GM06990 (cell line): Measurements from ENCODE around the gene TRIM10.

Experiments used
- DNase-seq: peaks from one replicate; pipeline ENCODE4 v3.0.0-alpha.2; 2011; ENCODE audit not compliant: insufficient read length; ENCODE audit errors: extremely low read depth
- H3K27me3 ChIP-seq: replicated peaks from 2 replicates; pipeline ENCODE4 v1.6.0; 2011; ENCODE audit warnings: low read length; ENCODE audit not compliant: control insufficient read depth, insufficient read depth
- H3K36me3 ChIP-seq: 2 replicates; pipeline ENCODE4 v1.5.1; 2011; ENCODE audit warnings: low read length; ENCODE audit not compliant: control insufficient read depth, insufficient read depth
- H3K4me3 ChIP-seq: replicated peaks from 2 replicates; pipeline ENCODE4 v1.5.1; 2011; ENCODE audit warnings: low read depth, mild to moderate bottlenecking, control low read depth, low read length
- CTCF ChIP-seq: IDR thresholded peaks from 2 replicates; pipeline ENCODE4 v1.5.1; 2011; ENCODE audit warnings: low read length, control low read depth, mild to moderate bottlenecking, inconsistent platforms; ENCODE audit not compliant: insufficient read depth, poor library complexity, severe bottlenecking

The TRIM10 gene

GRCh38 chr6:30149858-30150550, 11.0 kb downstream of the TRIM10 start:
- TF ChIP-seq CTCF = no peak
- H3K27me3 ChIP-seq = no peaks in the 10 kb centered on the region
- H3K36me3 ChIP-seq = no peaks in the 10 kb centered on the region
- H3K4me3 ChIP-seq = no peak overlapping the region
- DNase-seq = no peak

GRCh38 chr6:30149234-30149633, 11.8 kb downstream of the TRIM10 start:
- DNase-seq = no peak
- no peaks in the 10 kb centered on the region; the same call in 1 of the 2 replicates for H3K27me3 ChIP-seq
- no peak for TF ChIP-seq CTCF
- no peak overlapping the region for H3K4me3 ChIP-seq
- H3K36me3 ChIP-seq = no peaks in the 10 kb centered on the region

GRCh38 chr6:30147096-30147495, 13.9 kb downstream of the TRIM10 start:
- TF ChIP-seq CTCF = no peak
- no peak for DNase-seq
- Histone ChIP-seq H3K4me3 (no peak overlapping the region), H3K27me3 (no peaks in the 10 kb centered on the region; the same call in 1 of the 2 replicates), H3K36me3 (no peaks in the 10 kb centered on the region)

- TF ChIP-seq CTCF = no peak
- Histone ChIP-seq H3K4me3 (no peak overlapping the region), H3K36me3 (no peaks in the 10 kb centered on the region), H3K27me3 (no peaks in the 10 kb centered on the region; the same call in 1 of the 2 replicates)
- DNase-seq = no peak
Observed at GRCh38 chr6:30145818-30146217, 15.2 kb downstream of the TRIM10 start.

GRCh38 chr6:30144811-30145210, 16.2 kb downstream of the TRIM10 start:
- Histone ChIP-seq H3K4me3 (no peak overlapping the region), H3K27me3 (no peaks in the 10 kb centered on the region; the same call in 1 of the 2 replicates), H3K36me3 (no peaks in the 10 kb centered on the region)
- DNase-seq = no peak
- no peak for TF ChIP-seq CTCF
